Activated CD4-positive, alpha-beta T cell treated with anti-CD3 and anti-CD28 coated beads, Interleukin-2, amount 10 ng/mL, durations not matched to agents 24 days and 14 days (primary cell): ENCODE results near the gene CLIC6. TPM values are rescaled to one million over a fixed set of nuclear protein-coding genes. Genes with fewer than 3 reads are reported as not detected.
A peak's percentile ranks its signal among the peaks of the same experiment; 100 is the strongest.
"Not testable (repeated sequence)": the region's sequence is repeated elsewhere in the genome, so short reads cannot be mapped to it uniquely, and the experiment has no call there.

ENCODE experiments used
- DNase-seq: peaks from one replicate; pipeline ENCODE4 v3.0.0; 2022
- H3K27ac Mint-ChIP-seq: one replicate; pipeline ENCODE4 v1.8.0; 2022; ENCODE audit warnings: mild to moderate bottlenecking, mixed read lengths
- H3K27me3 Mint-ChIP-seq: one replicate; pipeline ENCODE4 v1.8.0; 2022; ENCODE audit warnings: mixed read lengths
- H3K36me3 Mint-ChIP-seq: one replicate; pipeline ENCODE4 v1.8.0; 2022; ENCODE audit warnings: low read depth, mild to moderate bottlenecking, mixed read lengths
- H3K4me1 Mint-ChIP-seq: one replicate; pipeline ENCODE4 v1.8.0; 2021; ENCODE audit warnings: mixed read lengths
- H3K4me3 Mint-ChIP-seq: one replicate; pipeline ENCODE4 v1.8.0; 2022; ENCODE audit warnings: mild to moderate bottlenecking, moderate library complexity, mixed read lengths
- H3K9me3 Mint-ChIP-seq: one replicate; pipeline ENCODE4 v1.8.0; 2021; ENCODE audit warnings: mixed read lengths
- intact Hi-C: fragments of 100-400 bp; cut with micrococcal nuclease; formaldehyde crosslinking; loops from one replicate; pipeline ENCODE4 v1.15.1; 2023
- total RNA-seq: library from RNA; stranded (reverse); gene quantifications from 2 replicates; pipeline ENCODE4 v1.2.3, GENCODE V29; 2022

Gene CLIC6
- total RNA-seq, 1 donor from 2014 or later, result not detected

DNA sequence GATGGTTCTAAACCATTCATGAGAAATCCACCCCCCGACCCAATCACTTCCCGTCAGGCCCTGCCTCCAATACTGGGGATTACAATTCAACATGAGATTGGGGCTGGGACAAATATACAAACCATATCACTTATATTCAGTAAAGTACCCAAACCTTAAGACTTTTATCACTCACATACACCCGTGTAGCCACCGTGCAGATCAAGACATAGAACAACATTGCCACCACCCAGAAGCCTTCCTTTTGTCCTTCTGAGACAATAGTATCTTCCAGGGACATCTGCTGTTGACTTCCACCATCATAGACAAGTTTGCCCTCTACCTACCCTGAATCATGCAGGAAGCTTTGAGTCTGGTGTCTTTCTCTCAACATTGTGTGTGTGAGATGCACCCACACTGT is 37.5 kb downstream of the CLIC6 start:
- DNase-seq, result no peak
- H3K4me1 Mint-ChIP-seq, result peaks cover 12% of the 10 kb centered on the region
- H3K4me3 Mint-ChIP-seq, result no peak overlapping the region
- intact Hi-C loops, result no loop called here
- H3K27ac Mint-ChIP-seq, result no peak overlapping the region
- H3K27me3 Mint-ChIP-seq, result peaks cover 21% of the 10 kb centered on the region
- no peaks in the 10 kb centered on the region for H3K36me3 Mint-ChIP-seq
- no peaks in the 10 kb centered on the region for H3K9me3 Mint-ChIP-seq

DNA sequence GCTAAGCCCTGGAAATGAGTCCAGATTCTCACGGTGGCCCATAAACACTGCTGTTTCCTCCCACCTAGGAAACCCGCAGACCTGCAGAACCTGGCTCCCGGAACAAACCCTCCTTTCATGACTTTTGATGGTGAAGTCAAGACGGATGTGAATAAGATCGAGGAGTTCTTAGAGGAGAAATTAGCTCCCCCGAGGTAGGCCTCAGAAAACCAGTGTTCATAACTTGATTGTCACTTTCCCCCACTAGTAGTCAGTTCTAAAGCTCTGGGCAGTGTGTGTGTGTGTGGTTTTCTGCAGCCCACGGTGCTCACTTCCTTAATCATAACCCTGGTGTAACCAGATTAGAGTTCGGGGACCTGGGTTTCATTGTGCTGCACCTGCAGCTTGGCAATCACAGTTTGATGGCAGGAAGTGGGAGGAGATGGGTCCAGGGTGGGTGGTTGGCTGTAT is 39.1 kb downstream of the CLIC6 start:
- intact Hi-C loops, result no loop called here
- Mint-ChIP-seq H3K9me3 (no peaks in the 10 kb centered on the region), H3K36me3 (no peaks in the 10 kb centered on the region), H3K27me3 (peaks cover 25% of the 10 kb centered on the region), H3K4me1 (peaks cover 12% of the 10 kb centered on the region), H3K4me3 (peak overlapping the region; percentile 42), H3K27ac (peak overlapping the region; percentile 40)
- DNase-seq, result peak; percentile 75

DNA sequence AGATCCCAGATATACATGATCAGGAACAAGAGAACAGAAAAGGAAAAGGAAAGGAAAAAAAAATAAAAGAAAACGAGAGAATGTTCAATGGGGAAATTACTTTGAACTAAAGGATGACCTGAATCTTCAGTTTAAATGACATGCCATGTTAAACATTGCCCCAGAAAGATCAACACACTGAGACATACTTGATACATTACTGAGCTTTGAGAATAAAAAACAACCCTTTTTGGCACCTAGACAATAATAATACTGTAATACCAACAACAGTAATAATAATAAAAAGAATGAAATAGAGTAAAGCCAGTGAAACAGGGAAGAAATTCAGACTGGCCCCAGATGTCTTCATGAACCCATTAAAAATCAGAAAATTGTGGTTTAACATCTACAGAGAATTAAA is 44.8 kb downstream of the CLIC6 start:
- no peak overlapping the region for H3K27ac Mint-ChIP-seq
- H3K9me3 Mint-ChIP-seq, result no peaks in the 10 kb centered on the region
- no peaks in the 10 kb centered on the region for H3K36me3 Mint-ChIP-seq
- intact Hi-C loops, result no loop called here
- H3K4me1 Mint-ChIP-seq, result peaks cover 10% of the 10 kb centered on the region
- peaks cover 21% of the 10 kb centered on the region for H3K27me3 Mint-ChIP-seq
- H3K4me3 Mint-ChIP-seq, result no peak overlapping the region
- DNase-seq, result no peak

DNA sequence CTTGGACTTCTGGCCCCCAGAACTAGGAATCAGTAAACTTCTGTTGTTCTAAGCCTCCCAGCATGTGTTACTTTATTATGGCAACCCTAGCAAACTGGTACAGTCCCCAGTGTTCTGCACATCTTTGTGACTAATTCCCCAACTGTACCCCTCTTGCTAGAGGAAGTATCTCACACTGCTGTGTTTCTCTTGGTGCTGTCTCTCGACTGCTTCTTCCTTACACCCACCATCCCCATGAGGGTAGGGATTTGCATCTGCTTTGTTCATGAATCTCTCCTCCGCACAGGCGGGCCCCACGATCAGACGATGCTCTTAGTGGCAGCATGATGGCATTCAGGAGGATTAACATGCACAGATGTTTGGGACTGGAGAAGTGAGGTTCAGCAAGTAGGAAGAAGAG is 46.7 kb downstream of the CLIC6 start:
- Mint-ChIP-seq H3K4me3 (no peak overlapping the region), H3K27me3 (peaks cover 19% of the 10 kb centered on the region), H3K9me3 (no peaks in the 10 kb centered on the region), H3K27ac (no peak overlapping the region), H3K4me1 (peaks cover 10% of the 10 kb centered on the region), H3K36me3 (no peaks in the 10 kb centered on the region)
- no peak for DNase-seq
- intact Hi-C loops, result no loop called here

DNA sequence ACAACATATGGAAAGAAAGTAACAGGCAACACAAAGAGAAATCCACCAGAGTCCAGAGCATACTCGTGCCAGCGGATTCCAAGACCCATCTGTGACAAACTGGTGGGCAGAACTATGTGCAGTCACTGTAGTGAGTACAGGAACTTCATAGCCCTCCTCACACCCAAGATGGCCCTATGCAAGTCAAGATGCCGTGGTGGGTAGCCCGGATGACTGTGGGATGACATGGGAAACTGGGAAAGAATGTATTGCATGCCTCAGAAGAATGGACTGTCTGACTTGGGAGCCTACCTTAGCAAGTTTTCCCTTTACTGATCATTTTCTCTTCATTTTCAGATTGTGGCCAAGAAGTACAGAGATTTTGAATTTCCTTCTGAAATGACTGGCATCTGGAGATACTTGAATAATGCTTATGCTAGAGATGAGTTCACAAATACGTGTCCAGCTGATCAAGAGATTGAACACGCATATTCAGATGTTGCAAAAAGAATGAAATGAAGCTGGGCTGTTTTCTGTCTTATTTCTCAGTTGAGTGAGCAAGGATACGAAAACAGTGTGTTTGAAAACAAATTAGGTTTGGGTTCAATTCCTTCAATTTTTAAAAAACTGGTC is 47.3 kb downstream of the CLIC6 start:
- intact Hi-C loops, result no loop called here
- H3K36me3 Mint-ChIP-seq, result no peaks in the 10 kb centered on the region
- H3K9me3 Mint-ChIP-seq, result no peaks in the 10 kb centered on the region
- DNase-seq, result no peak
- H3K27me3 Mint-ChIP-seq, result peaks cover 16% of the 10 kb centered on the region
- no peak overlapping the region for H3K27ac Mint-ChIP-seq
- no peak overlapping the region for H3K4me3 Mint-ChIP-seq
- peaks cover 10% of the 10 kb centered on the region for H3K4me1 Mint-ChIP-seq

DNA sequence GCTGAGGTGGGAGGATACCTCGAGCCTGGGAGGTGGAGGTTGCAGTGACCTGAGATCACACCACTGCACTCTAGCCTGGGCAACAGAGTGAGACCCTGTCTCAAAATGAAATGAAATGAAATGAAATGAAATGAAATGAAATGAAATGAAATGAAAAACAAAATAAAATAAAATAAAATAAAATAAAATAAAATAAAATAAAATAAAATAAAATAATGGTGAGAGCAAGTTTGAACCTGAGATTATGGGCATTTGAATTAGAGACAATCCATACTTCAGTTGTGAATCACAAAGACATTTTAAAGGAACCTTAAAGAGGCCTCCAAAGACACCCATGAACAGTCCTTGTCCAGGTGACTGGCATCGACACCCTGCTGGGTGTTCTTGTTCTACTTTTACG is 49.7 kb downstream of the CLIC6 start:
- H3K27ac Mint-ChIP-seq, intact Hi-C loops, H3K4me3 Mint-ChIP-seq: not testable (repeated sequence)

DNA sequence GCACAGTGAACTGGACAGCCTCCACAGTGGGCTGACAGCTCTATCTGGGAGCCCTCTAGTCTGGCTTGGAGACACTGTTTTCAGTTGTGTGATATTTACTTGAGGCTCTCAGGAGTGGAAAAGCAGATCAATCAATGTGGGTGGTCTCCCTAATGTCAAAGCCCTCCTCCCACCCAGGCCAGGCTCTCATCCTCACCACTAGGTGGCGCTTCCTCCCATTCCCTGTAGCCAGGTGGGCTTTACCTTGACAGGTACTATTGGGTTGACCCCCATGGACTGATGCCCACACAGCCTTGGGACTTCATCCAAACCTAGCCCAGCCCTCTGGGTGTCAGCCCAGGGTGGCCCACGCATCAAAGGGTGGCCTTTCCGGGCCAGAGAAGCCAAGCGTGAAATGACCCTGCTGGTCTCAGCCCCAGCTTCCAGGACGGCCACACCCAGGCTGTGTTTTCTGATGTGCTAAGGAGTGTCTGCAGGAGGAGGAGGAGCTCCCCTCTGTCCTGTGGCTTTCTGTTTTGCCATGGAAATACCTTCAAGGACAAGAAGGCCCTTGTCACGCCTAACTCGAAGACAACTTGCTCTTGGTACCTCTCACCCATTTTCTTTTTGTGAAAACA is 54.0 kb downstream of the CLIC6 start:
- intact Hi-C loops, result no loop called here
- H3K9me3 Mint-ChIP-seq, result no peaks in the 10 kb centered on the region
- no peak overlapping the region for H3K27ac Mint-ChIP-seq
- H3K27me3 Mint-ChIP-seq, result peaks cover 10% of the 10 kb centered on the region
- DNase-seq, result peak; percentile 72
- H3K4me3 Mint-ChIP-seq, result no peak overlapping the region
- H3K4me1 Mint-ChIP-seq, result peaks cover 7% of the 10 kb centered on the region
- no peaks in the 10 kb centered on the region for H3K36me3 Mint-ChIP-seq

More for the DNA sequence above, 49.7 kb downstream of the CLIC6 start:
- not testable (repeated sequence) for DNase-seq, H3K36me3 Mint-ChIP-seq, H3K4me1 Mint-ChIP-seq, H3K27me3 Mint-ChIP-seq, H3K9me3 Mint-ChIP-seq

DNA sequence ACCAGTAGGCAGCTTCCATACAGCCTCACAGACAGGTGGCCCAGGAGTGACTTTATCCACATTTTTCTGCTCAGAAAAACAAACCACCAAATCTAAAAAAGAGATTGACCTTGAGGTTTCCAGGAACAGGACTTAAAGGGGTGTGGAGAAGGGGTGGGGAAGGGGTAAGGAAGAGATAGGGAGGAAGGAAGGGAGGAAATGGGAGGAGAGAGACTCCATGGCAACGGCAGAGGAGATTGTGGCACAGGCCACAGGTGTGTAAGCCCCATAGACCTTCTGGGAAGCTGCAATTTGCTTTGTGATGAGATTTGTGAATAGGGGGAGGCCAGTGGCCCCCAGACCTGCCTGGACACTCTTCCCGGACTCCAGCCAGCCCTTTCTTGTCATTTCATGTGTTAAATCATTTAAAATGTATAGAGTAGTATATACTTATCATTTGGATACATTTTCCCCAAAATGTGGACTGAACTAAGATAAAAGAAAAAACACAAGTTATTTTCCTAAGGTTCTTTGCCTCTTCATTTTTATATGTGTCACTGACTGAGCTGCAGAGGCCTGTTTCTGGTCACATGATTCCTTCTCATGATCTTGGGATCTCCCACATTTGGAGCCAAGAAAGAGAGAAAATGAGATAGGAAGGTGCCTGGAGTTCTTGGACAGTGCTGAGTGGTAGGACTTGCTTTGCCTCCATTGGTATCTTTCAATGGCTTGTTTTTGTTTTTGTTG is 55.5 kb downstream of the CLIC6 start:
- intact Hi-C loops, result no loop called here
- H3K9me3 Mint-ChIP-seq, result no peaks in the 10 kb centered on the region
- no peaks in the 10 kb centered on the region for H3K36me3 Mint-ChIP-seq
- no peak overlapping the region for H3K4me3 Mint-ChIP-seq
- DNase-seq, result no peak
- peaks cover 12% of the 10 kb centered on the region for H3K27me3 Mint-ChIP-seq
- H3K27ac Mint-ChIP-seq, result no peak overlapping the region
- H3K4me1 Mint-ChIP-seq, result peaks cover 7% of the 10 kb centered on the region

DNA sequence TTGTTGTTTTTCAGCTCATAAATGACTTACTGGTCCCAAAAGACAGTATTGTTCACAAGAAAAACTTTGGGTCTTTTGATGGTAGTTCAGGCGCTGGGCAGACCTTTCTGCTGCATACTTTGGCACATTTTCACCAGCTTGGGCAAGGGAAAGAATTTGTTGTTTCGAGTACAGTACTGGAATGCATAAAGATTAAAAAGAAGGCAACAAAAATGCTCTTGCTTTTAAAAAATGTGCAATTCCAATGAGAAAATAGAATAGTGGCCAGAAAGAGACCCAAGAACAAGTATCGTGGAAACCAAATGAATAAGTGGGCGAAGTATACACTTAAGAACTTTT is 56.0 kb downstream of the CLIC6 start:
- Mint-ChIP-seq H3K4me1 (peaks cover 7% of the 10 kb centered on the region), H3K27ac (no peak overlapping the region), H3K4me3 (no peak overlapping the region), H3K27me3 (peaks cover 12% of the 10 kb centered on the region), H3K9me3 (no peaks in the 10 kb centered on the region), H3K36me3 (no peaks in the 10 kb centered on the region)
- intact Hi-C loops, result no loop called here
- DNase-seq, result no peak

DNA sequence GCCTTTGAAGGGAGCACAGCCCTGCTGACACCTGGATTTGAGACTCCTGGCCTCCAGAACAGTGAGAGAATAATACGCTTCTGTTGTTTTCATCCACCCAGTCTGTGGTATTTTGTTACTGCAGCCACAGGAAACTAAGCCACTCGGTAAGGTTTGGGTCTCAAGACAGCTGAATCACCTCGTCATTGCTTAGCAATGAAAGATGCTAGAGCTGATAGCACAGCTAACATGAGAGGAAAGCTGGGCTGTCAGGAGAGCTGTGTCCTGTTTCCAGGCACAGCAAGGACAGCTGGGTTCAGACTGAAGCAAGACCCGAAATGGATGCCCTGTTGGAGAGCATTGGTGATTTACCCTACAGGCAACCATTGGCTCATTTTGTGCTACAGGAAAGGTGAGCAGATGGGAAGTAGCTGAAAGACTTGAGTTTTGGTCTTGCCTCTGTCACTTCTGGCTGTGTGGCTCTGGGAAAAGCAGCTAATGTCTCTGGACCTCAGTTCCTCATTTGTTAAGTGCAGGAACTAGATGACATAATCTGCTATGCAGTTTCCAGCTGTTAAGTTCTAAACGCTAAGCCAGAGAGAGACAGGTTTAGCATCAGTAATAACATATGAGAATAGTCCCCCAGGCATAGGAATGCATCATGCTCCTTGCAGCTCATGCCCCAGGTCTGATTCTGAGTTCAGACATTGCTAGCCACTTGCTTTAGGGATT is 58.0 kb downstream of the CLIC6 start:
- Mint-ChIP-seq H3K4me3 (no peak overlapping the region), H3K9me3 (peaks cover 4% of the 10 kb centered on the region), H3K4me1 (peaks cover 7% of the 10 kb centered on the region), H3K27me3 (peaks cover 14% of the 10 kb centered on the region), H3K27ac (no peak overlapping the region), H3K36me3 (no peaks in the 10 kb centered on the region)
- intact Hi-C loops, result no loop called here
- peak; percentile 61 for DNase-seq

DNA sequence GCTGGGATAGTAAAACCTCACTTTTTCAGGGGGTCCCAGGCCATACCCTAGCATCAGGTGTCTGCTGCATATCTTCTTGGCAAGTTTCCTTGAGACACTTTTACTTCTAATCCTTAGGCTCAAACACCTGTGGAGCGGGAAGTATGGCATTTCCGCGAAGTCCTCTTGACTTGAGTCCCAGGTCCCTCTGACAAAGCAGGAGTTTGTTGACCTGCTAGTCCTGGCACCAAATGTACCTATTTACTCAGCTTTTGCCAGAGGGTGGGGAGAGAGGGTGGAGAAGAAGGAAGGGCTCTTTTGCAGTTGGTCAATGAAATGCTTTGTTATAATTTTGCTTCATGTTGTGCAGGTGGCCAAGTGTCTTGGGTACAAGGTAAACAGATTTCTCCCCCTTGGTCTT is 59.7 kb downstream of the CLIC6 start:
- Mint-ChIP-seq H3K4me1 (peaks cover 7% of the 10 kb centered on the region), H3K4me3 (no peak overlapping the region), H3K27me3 (peaks cover 16% of the 10 kb centered on the region), H3K27ac (no peak overlapping the region), H3K36me3 (no peaks in the 10 kb centered on the region), H3K9me3 (peaks cover 4% of the 10 kb centered on the region)
- intact Hi-C loops, result no loop called here
- no peak for DNase-seq

DNA sequence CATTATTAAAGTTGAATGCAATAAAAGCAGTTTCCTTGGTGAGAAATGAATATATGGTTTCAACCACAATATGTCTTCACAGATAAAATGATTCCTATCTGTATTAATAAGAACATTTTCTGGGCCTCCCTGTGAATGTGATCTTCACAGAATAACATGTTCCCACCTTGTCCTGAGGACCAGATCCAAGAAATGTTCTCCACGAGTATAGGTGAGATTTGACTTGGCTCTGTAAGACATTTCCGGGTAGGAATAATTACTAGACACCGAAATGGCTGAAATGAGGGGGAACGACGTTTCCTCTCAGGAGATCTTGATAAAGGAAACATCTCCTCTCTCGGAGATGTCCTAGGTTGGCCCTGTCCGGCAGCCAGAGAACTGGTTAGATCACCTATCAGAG is 61.4 kb downstream of the CLIC6 start:
- peaks cover 7% of the 10 kb centered on the region for H3K4me1 Mint-ChIP-seq
- no peak overlapping the region for H3K4me3 Mint-ChIP-seq
- intact Hi-C loops, result no loop called here
- peaks cover 4% of the 10 kb centered on the region for H3K9me3 Mint-ChIP-seq
- no peaks in the 10 kb centered on the region for H3K36me3 Mint-ChIP-seq
- no peak overlapping the region for H3K27ac Mint-ChIP-seq
- peaks cover 16% of the 10 kb centered on the region for H3K27me3 Mint-ChIP-seq
- no peak for DNase-seq

DNA sequence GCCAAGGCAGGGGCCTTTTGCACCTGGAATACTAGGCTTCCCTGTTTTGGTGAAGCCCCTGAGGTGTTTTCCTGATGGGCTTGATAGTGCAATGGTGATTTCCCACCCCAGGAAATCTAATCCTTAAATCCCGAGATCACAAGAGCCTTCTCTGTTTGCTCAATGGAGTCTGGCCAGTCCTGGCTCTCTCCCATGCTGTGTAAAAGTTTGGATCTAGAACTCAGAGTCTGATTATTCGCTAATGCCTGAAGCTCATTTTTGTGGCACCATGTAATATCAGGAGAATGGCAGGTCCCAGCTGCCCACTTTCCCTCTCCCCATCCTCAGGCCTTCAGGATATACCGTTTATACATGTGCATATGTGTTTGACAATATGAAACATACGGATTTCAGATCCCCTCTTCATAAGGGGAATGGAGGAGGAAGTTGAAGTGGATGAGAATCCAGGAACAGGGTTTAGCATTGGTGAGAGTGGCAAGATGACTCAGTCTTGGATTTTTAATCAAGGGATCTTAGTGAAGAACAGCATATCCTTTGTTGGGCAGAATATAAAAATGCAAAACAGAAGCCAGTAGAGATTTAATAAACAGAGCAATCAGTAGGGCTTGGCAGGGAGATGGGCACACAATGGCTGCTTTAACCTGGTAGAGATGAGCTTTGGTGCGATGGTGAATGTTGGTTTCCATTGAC is 62.1 kb downstream of the CLIC6 start:
- Mint-ChIP-seq H3K4me1 (peaks cover 7% of the 10 kb centered on the region), H3K27me3 (peaks cover 13% of the 10 kb centered on the region), H3K9me3 (peaks cover 4% of the 10 kb centered on the region), H3K36me3 (no peaks in the 10 kb centered on the region), H3K4me3 (no peak overlapping the region), H3K27ac (no peak overlapping the region)
- intact Hi-C loops, result no loop called here
- DNase-seq, result no peak
